NOMO-1 treated with dmso at 0.1 percent for 144 hours (cell line): ENCODE data around the gene FTSJ1.

Experiments used
- DNase-seq: peaks from one replicate; lab custom pipeline; 2025; ENCODE audit not compliant: unreplicated experiment; lab: John Stamatoyannopoulos, UW

The FTSJ1 gene

GRCh38 chrX:48470110-48470832 is 5.7 kb upstream of the FTSJ1 start, which contains the start of gene SLC38A5:
Gene SLC38A5 (minus strand): TSS chrX:48470260. CDS start chrX:48467924, 2,336 bp downstream.
- no peak for DNase-seq

- no peak for DNase-seq
Measured at GRCh38 chrX:48470833-48471118, 5.2 kb upstream of the FTSJ1 start.

GRCh38 chrX:48471504-48471903 is 4.5 kb upstream of the FTSJ1 start:
- DNase-seq: no peak

- DNase-seq: no peak
Measured at GRCh38 chrX:48472225-48472624, 3.8 kb upstream of the FTSJ1 start.

GRCh38 chrX:48472851-48473703 is 2.9 kb upstream of the FTSJ1 start:
- no peak for DNase-seq

GRCh38 chrX:48473704-48473990 is 2.4 kb upstream of the FTSJ1 start:
- no peak for DNase-seq

- DNase-seq: no peak
Measured at GRCh38 chrX:48474127-48474526, 1.9 kb upstream of the FTSJ1 start.

- no peak for DNase-seq
Measured at GRCh38 chrX:48474581-48474980, 1.4 kb upstream of the FTSJ1 start.

GRCh38 chrX:48475296-48475695 is 703 bp upstream of the FTSJ1 start:
- DNase-seq: no peak

GRCh38 chrX:48476919-48477318 is 920 bp downstream of the FTSJ1 start:
- no peak for DNase-seq

GRCh38 chrX:48477960-48478755 is 2.2 kb downstream of the FTSJ1 start:
- no peak for DNase-seq

- DNase-seq: no peak
Measured at GRCh38 chrX:48478806-48479205, 2.8 kb downstream of the FTSJ1 start.

GRCh38 chrX:48480142-48480541 is 4.1 kb downstream of the FTSJ1 start:
- no peak for DNase-seq

GRCh38 chrX:48480583-48480982 is 4.6 kb downstream of the FTSJ1 start:
- no peak for DNase-seq

- no peak for DNase-seq
Measured at GRCh38 chrX:48482526-48482925, 6.5 kb downstream of the FTSJ1 start.

- no peak for DNase-seq
Measured at GRCh38 chrX:48487362-48487798, 11.4 kb downstream of the FTSJ1 start.

- DNase-seq: no peak
Measured at GRCh38 chrX:48488034-48488433, 12.0 kb downstream of the FTSJ1 start.

GRCh38 chrX:48489296-48489695 is 13.3 kb downstream of the FTSJ1 start:
- no peak for DNase-seq

- no peak for DNase-seq
Measured at GRCh38 chrX:48489892-48490291, 13.9 kb downstream of the FTSJ1 start.

GRCh38 chrX:48490661-48491060 is 14.7 kb downstream of the FTSJ1 start:
- no peak for DNase-seq

GRCh38 chrX:48491809-48492208 is 15.8 kb downstream of the FTSJ1 start:
- DNase-seq: no peak
